ENCODE measurements around the gene TECPR2. TPM values are rescaled to one million over a fixed set of nuclear protein-coding genes. Genes with fewer than 3 reads are reported as not detected.

TECPR2 gene
- total RNA-seq, 6 donors from 2014 or later = 16.3 to 71.2 (median 24.6) TPM

DNA sequence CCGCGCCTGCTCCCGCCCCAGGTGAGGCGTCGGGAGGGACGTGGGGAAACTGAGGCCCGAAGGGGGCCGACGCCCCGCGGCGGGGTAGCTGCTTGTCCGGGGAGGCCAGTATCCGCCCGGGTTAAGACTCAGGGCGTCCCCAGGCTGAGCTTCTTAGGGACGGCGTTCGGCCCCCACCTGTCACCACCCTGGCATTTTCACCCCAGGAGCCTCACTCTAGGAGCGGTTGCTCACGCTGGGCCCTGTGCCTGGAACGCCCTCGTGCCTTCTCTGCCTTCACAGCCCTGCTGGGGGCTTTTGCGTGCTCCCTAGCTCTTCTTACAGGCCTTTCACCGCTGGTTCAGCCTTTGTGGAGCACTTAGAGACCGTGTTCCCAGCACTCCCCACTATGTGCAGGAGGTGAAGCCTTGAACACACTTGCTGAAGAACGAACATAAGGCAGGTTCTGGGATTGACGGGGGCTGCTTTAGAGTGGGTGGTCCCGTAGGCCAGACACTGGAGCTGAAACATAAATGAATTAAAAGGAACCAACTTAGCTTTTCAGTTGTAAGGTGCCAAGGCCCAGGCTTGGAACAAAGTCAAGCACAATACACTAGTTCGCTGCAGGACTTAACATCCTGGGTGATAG is 42.6 kb upstream of the TECPR2 start:
- no peak for TF ChIP-seq EP300 (IDR thresholded peaks at IDR 0.05)
- TF ChIP-seq, protein P1, sequence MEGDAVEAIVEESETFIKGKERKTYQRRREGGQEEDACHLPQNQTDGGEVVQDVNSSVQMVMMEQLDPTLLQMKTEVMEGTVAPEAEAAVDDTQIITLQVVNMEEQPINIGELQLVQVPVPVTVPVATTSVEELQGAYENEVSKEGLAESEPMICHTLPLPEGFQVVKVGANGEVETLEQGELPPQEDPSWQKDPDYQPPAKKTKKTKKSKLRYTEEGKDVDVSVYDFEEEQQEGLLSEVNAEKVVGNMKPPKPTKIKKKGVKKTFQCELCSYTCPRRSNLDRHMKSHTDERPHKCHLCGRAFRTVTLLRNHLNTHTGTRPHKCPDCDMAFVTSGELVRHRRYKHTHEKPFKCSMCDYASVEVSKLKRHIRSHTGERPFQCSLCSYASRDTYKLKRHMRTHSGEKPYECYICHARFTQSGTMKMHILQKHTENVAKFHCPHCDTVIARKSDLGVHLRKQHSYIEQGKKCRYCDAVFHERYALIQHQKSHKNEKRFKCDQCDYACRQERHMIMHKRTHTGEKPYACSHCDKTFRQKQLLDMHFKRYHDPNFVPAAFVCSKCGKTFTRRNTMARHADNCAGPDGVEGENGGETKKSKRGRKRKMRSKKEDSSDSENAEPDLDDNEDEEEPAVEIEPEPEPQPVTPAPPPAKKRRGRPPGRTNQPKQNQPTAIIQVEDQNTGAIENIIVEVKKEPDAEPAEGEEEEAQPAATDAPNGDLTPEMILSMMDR (IDR thresholded peaks at IDR 0.05) = no peak
- TF ChIP-seq POLR2AphosphoS5 (IDR thresholded peaks at IDR 0.05) = no peak
- TF ChIP-seq POLR2A (IDR thresholded peaks at IDR 0.05) = peak in 1 of 4 donors; percentile 37
- WGBS, 2 donors = 11 to 16% methylated on average over 10 to 18 of the region's 30 CpGs
- H3K36me3 ChIP-seq = no peaks in the 10 kb centered on the region
- peak in 1 of 2 donors; percentile 32 for DNase-seq
- H3K27ac ChIP-seq = peak overlapping the region; percentile 91 to 98 (median 94)
- H3K4me3 ChIP-seq = peak overlapping the region; percentile 60 to 93 (median 80)
- H3K4me1 ChIP-seq = peaks cover 25 to 48% (median 30%) of the 10 kb centered on the region in 4 donors
- H3K27me3 ChIP-seq = no peaks in the 10 kb centered on the region
- H3K9me3 ChIP-seq = no peaks in the 10 kb centered on the region
- no peak for ATAC-seq (ENCODE audit: low FRiP score in 2 of 2)

DNA sequence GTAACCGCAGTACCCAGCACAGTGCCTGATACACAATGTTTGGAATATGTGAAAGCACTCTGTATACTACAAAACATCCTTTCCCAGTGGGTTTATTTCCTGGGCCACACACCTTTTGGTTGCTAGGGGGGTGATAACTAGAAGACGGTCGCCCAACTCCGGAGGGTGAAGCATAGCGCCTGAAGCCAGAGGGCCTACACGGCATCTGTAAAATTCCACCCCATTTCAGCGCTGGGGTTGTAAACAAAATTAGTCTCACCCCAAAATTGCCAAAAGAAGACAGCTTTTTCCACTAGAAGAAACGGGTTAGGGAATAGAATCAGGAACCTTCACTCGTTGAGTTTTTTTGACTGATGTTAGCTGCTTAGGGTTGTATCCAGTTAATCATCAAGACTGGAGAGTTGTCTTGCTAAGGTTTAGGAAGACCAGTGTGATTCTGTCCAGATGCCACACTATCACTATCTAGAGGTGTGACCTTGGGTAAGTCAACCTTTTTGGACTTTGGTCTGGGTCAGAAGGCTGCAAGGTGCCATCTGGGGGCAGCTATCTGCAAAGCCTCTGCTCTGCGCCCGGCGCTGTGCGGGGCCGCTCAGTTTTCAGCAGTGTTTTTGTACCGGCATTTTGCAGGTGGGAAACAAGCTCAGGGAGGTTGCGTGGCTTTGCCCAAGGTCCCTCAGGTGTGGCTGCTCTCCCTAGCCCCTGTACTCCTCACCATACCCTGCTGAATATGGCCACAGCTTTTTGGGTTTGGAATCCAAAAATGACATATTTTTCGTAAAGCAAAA is 41.9 kb upstream of the TECPR2 start:
- Histone ChIP-seq H3K27me3 (no peaks in the 10 kb centered on the region), H3K36me3 (peaks cover 0 to 3% (median under 1%) of the 10 kb centered on the region in 4 donors), H3K4me3 (peak overlapping the region in 3 of 4 donors; percentile 80 to 93 (median 81)), H3K4me1 (peaks cover 25 to 48% (median 29%) of the 10 kb centered on the region in 4 donors), H3K9me3 (no peaks in the 10 kb centered on the region), H3K27ac (peak overlapping the region; percentile 91 to 98 (median 94))
- ATAC-seq (ENCODE audit: low FRiP score in 2 of 2) (no peak), DNase-seq (no peak)
- TF ChIP-seq EP300 (IDR thresholded peaks at IDR 0.05) = no peak
- TF ChIP-seq POLR2A (IDR thresholded peaks at IDR 0.05) = no peak
- TF ChIP-seq, protein P1 (IDR thresholded peaks at IDR 0.05) = no peak
- 91 to 96% methylated on average over 12 to 17 of the region's 17 CpGs for WGBS, 2 donors

DNA sequence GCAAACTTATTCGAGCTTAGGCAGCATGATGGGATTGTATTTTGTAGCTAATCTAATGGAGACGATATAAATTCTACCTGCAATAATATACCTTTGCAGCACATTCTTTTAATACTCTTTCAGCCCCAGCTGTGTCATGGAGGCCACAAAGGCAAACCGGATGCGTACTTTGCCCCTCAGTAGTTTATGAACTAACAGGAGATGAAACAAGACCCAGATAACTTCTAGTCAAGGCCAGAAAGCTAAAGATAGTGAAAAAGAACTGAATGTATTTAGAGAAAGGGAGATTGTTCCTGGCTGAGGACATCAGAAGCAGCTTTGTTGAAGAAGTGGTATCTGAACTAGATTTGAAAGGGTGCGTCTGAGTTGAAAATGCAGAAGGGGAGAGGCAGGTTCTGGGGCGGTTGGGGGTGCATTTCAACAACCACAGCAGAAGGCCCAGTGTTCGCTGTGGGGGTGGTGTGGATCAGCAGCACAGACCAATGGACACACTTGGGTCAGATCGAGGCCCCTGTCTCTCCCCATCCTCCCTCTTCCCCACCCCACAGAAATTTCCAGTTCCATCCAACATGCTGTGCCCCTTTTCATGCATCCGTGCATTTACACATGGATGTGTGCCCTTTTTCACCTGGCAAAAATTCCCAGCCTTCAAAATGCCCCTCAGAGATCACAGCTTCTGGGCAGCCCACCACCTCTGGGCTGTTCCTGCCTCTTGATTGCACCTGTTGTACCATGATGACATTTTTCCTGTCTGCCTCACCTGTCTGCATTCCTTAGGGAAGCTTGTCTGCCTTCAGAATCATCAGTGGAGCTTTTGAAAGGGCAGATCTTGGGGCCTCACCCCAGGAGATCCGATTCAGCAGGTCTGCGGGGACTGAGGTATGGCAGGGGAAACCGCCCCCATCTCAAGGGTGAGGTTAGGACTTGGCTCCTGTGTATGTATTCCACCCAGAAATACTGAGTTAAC is 41.0 kb upstream of the TECPR2 start:
- no peaks in the 10 kb centered on the region for H3K9me3 ChIP-seq
- ATAC-seq (ENCODE audit: low FRiP score in 2 of 2) (no peak), DNase-seq (no peak)
- no peak overlapping the region for H3K4me3 ChIP-seq
- peaks cover 20 to 45% (median 22%) of the 10 kb centered on the region in 4 donors for H3K4me1 ChIP-seq
- TF ChIP-seq POLR2AphosphoS5 (IDR thresholded peaks at IDR 0.05) (no peak), EP300 (IDR thresholded peaks at IDR 0.05) (no peak), POLR2A (IDR thresholded peaks at IDR 0.05) (no peak)
- TF ChIP-seq, protein P1 (IDR thresholded peaks at IDR 0.05) = no peak
- no peak overlapping the region for H3K27ac ChIP-seq
- peaks cover 0 to 12% (median 2%) of the 10 kb centered on the region in 4 donors for H3K36me3 ChIP-seq
- 88 to 96% methylated on average over 12 of the region's 12 CpGs for WGBS, 2 donors
- H3K27me3 ChIP-seq = no peaks in the 10 kb centered on the region

DNA sequence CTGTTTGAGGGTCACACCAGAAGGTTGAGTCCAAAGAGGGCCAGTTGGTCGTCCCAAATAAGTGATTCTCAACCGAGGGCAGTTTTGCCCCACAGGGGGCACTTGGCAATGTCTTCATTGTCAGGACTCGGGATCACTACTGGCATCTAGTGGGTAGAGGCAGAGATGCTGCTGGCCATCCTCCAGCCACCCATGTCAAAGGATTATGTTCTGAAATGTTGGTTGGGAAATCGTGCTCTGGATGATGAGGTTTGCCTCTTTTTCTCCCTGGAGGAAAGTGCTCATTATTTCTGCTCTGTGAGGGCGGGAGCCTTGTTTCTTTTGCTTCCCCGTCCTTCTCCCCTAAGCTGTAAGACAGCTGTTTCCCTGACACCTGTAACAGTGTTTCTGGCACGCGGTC is 39.6 kb upstream of the TECPR2 start:
- WGBS, 2 donors = 35 to 39% methylated on average over 8 of the region's 8 CpGs
- Histone ChIP-seq H3K36me3 (peaks cover 0 to 15% (median 2%) of the 10 kb centered on the region in 4 donors), H3K4me1 (peaks cover 12 to 35% (median 17%) of the 10 kb centered on the region in 4 donors), H3K27me3 (no peaks in the 10 kb centered on the region), H3K9me3 (no peaks in the 10 kb centered on the region), H3K27ac (peak overlapping the region in 1 of 4 donors; percentile 14), H3K4me3 (no peak overlapping the region)
- DNase-seq (peak in 1 of 2 donors; percentile 60), ATAC-seq (ENCODE audit: low FRiP score in 2 of 2) (peak in 1 of 2 donors; percentile 25)
- TF ChIP-seq POLR2A (IDR thresholded peaks at IDR 0.05) (no peak), POLR2AphosphoS5 (IDR thresholded peaks at IDR 0.05) (no peak)
- TF ChIP-seq, protein P1 (IDR thresholded peaks at IDR 0.05) = peak in 4 of 6 experiments; percentile 14 to 54 (median 32)
